ENCODE data around the gene FBXO45. TPM values are rescaled to one million over a fixed set of nuclear protein-coding genes. Genes with fewer than 3 reads are reported as not detected.

FBXO45 gene
- polyA plus RNA-seq, 2 of the 4 experiments (the other 2 are of a cell fraction) = 6.8 to 19.4 TPM

GRCh38 chr3:196624067-196624790, 55.8 kb downstream of the FBXO45 start:
- no peak for FAIRE-seq

GRCh38 chr3:196624907-196625306, 56.4 kb downstream of the FBXO45 start:
- peaks cover 8% of the 10 kb centered on the region; the same call in 2 of the 3 replicates for H3K4me1 ChIP-seq
- DNase-seq (ENCODE audit: low read depth in 1 of 2, low spot score in 1 of 2) (no peak), FAIRE-seq (no peak), ATAC-seq (no peak)
- no peak for TF ChIP-seq RFX5 (IDR thresholded peaks at IDR 0.05)
- TF ChIP-seq NR3C1 (IDR thresholded peaks at IDR 0.05) = no peak
- TF ChIP-seq HMGXB4 (CRISPR knock-in tag; IDR thresholded peaks at IDR 0.05; ENCODE audit: borderline replicate concordance) = no peak
- no peak for TF ChIP-seq GATA3 (IDR thresholded peaks at IDR 0.05; ENCODE audit: borderline replicate concordance)
- no peak for TF ChIP-seq KDM1A (IDR thresholded peaks at IDR 0.05; ENCODE audit: low read depth)
- no peak for TF ChIP-seq ESRRA (IDR thresholded peaks at IDR 0.05; ENCODE audit: borderline replicate concordance, low read length)
- TF ChIP-seq FOSB (CRISPR knock-in tag; IDR thresholded peaks at IDR 0.05) = no peak
- TF ChIP-seq CHD2 (IDR thresholded peaks at IDR 0.05; ENCODE audit: low read length, partially characterized antibody) = no peak
- no peak for TF ChIP-seq POLR2AphosphoS2 (conservative IDR thresholded peaks at IDR 0.05; ENCODE audit: low read length)
- no peak for TF ChIP-seq JUN (IDR thresholded peaks at IDR 0.05)
- no peak for TF ChIP-seq HOXB5 (CRISPR knock-in tag; IDR thresholded peaks at IDR 0.05)
- TF ChIP-seq MYC (IDR thresholded peaks at IDR 0.05; ENCODE audit: borderline replicate concordance, low read length) = no peak
- no peak overlapping the region for H3K4me3 ChIP-seq
- 87% methylated on average over 16 of the region's 16 CpGs for WGBS (ENCODE audit: missing lambda C conversion rate)
- H3K27ac ChIP-seq = no peak overlapping the region
- CTCF ChIA-PET = interaction anchor here (1.3 kb wide), 1 partner anchor 15 kb away, joined by 4 read pairs; no protein-coding TSS in a partner anchor
- POLR2A ChIA-PET = no interaction called here
- no peak overlapping the region for H3K4me2 ChIP-seq
- H3K9me3 ChIP-seq = no peaks in the 10 kb centered on the region

More at GRCh38 chr3:196624067-196624790, 55.8 kb downstream of the FBXO45 start:
- DNase-seq (ENCODE audit: low read depth in 1 of 2, low spot score in 1 of 2) (no peak), ATAC-seq (no peak)
- Histone ChIP-seq H3K4me2 (no peak overlapping the region), H3K27ac (no peak overlapping the region), H3K9me3 (no peaks in the 10 kb centered on the region), H3K4me3 (no peak overlapping the region), H3K4me1 (peaks cover 8% of the 10 kb centered on the region; the same call in 2 of the 3 replicates)
- ChIA-PET CTCF (interaction anchor here (1.3 kb wide), 1 partner anchor 15 kb away, joined by 4 read pairs; no protein-coding TSS in a partner anchor), POLR2A (no interaction called here)
- 81% methylated on average over 12 of the region's 12 CpGs for WGBS (ENCODE audit: missing lambda C conversion rate)
- no peak for TF ChIP-seq NR3C1 (IDR thresholded peaks at IDR 0.05)
- TF ChIP-seq BCL3 (IDR thresholded peaks at IDR 0.05) = no peak
- TF ChIP-seq ESRRA (IDR thresholded peaks at IDR 0.05; ENCODE audit: borderline replicate concordance, low read length) = no peak
- no peak for TF ChIP-seq GATA3 (IDR thresholded peaks at IDR 0.05; ENCODE audit: borderline replicate concordance)
- TF ChIP-seq USF2 (IDR thresholded peaks at IDR 0.05) = no peak
- no peak for TF ChIP-seq MAFK (IDR thresholded peaks at IDR 0.05; ENCODE audit: partially characterized antibody)
- TF ChIP-seq EP300 (IDR thresholded peaks at IDR 0.05) = no peak
- TF ChIP-seq CHD4 (IDR thresholded peaks at IDR 0.05; ENCODE audit: borderline replicate concordance) = no peak
- no peak for TF ChIP-seq JUNB (IDR thresholded peaks at IDR 0.05)
- no peak for TF ChIP-seq BHLHE40 (IDR thresholded peaks at IDR 0.05; ENCODE audit: low read depth, low read length)
- no peak for TF ChIP-seq HOXB5 (CRISPR knock-in tag; IDR thresholded peaks at IDR 0.05)
- TF ChIP-seq ZC3H11A (IDR thresholded peaks at IDR 0.05) = no peak
- TF ChIP-seq RARB (CRISPR knock-in tag; IDR thresholded peaks at IDR 0.05) = no peak

Measured in A549 (cell line).